ENCODE measurements around the gene NXNL1.

The NXNL1 gene

GRCh38 chr19:17470068-17470841 lies 9.5 kb upstream of the NXNL1 start, which contains the start of gene SLC27A1:
Gene SLC27A1 (plus strand): TSS chr19:17470524. CDS start chr19:17470541, 17 bp downstream.
- peak within 1 kb of the TSS; percentile 65 for H3K4me3 ChIP-seq (ENCODE audit: low read depth, low read length)
- TF ChIP-seq CTCF (IDR thresholded peaks at IDR 0.05; ENCODE audit: low read depth, low read length), result no peak
- H3K36me3 ChIP-seq, result no peaks in the 10 kb centered on the region
- DNase-seq, result peak; percentile 100
- peaks cover 5% of the 10 kb centered on the region for H3K4me1 ChIP-seq
- no peaks in the 10 kb centered on the region for H3K27me3 ChIP-seq
- no peaks in the 10 kb centered on the region for H3K9me3 ChIP-seq

GRCh38 chr19:17469481-17470067 lies 8.8 kb upstream of the NXNL1 start:
- DNase-seq, result peak; percentile 96
- no peaks in the 10 kb centered on the region for H3K27me3 ChIP-seq
- no peak for TF ChIP-seq CTCF (IDR thresholded peaks at IDR 0.05; ENCODE audit: low read depth, low read length)

GRCh38 chr19:17469092-17469480 lies 8.4 kb upstream of the NXNL1 start:
- H3K27me3 ChIP-seq, result no peaks in the 10 kb centered on the region
- peaks cover 5% of the 10 kb centered on the region for H3K4me1 ChIP-seq
- no peaks in the 10 kb centered on the region for H3K9me3 ChIP-seq
- DNase-seq, result no peak
- peak overlapping the region; percentile 65 for H3K4me3 ChIP-seq (ENCODE audit: low read depth, low read length)
- no peak for TF ChIP-seq CTCF (IDR thresholded peaks at IDR 0.05; ENCODE audit: low read depth, low read length)
- H3K36me3 ChIP-seq, result no peaks in the 10 kb centered on the region

More at GRCh38 chr19:17469481-17470067, 8.8 kb upstream of the NXNL1 start:
- no peaks in the 10 kb centered on the region for H3K9me3 ChIP-seq
- H3K4me1 ChIP-seq, result peaks cover 5% of the 10 kb centered on the region
- H3K4me3 ChIP-seq (ENCODE audit: low read depth, low read length), result peak overlapping the region; percentile 65
- no peaks in the 10 kb centered on the region for H3K36me3 ChIP-seq

GRCh38 chr19:17468302-17469091 lies 7.8 kb upstream of the NXNL1 start:
- no peak for TF ChIP-seq CTCF (IDR thresholded peaks at IDR 0.05; ENCODE audit: low read depth, low read length)
- H3K4me1 ChIP-seq, result peaks cover 5% of the 10 kb centered on the region
- no peak for DNase-seq
- no peaks in the 10 kb centered on the region for H3K36me3 ChIP-seq
- H3K27me3 ChIP-seq, result no peaks in the 10 kb centered on the region
- H3K9me3 ChIP-seq, result no peaks in the 10 kb centered on the region
- H3K4me3 ChIP-seq (ENCODE audit: low read depth, low read length), result peak overlapping the region; percentile 65

- DNase-seq, result no peak
- no peaks in the 10 kb centered on the region for H3K9me3 ChIP-seq
- no peaks in the 10 kb centered on the region for H3K27me3 ChIP-seq
- H3K36me3 ChIP-seq, result no peaks in the 10 kb centered on the region
- no peak for TF ChIP-seq CTCF (IDR thresholded peaks at IDR 0.05; ENCODE audit: low read depth, low read length)
- H3K4me3 ChIP-seq (ENCODE audit: low read depth, low read length), result no peak overlapping the region
- H3K4me1 ChIP-seq, result peaks cover 5% of the 10 kb centered on the region
These were observed 7.0 kb upstream of the NXNL1 start for GRCh38 chr19:17467471-17468301.

All from BE2C (cell line).